Pulmonary artery endothelial cell (primary cell): ENCODE measurements around the gene CEP192. TPM values are rescaled to one million over a fixed set of nuclear protein-coding genes. Genes with fewer than 3 reads are reported as not detected.

ENCODE experiments used
- DNase-seq: peaks from one replicate; pipeline ENCODE4 v3.0.0-alpha.2; 2011; ENCODE audit warnings: low read depth, low spot score
- total RNA-seq: library from RNA; depleted of rRNA; stranded (reverse); fragments of >200 nt; gene quantifications from 2 replicates; pipeline ENCODE4 v1.2.3, GENCODE V29; 2014

The CEP192 gene
- total RNA-seq, 1 donor from 2014 or later: 25.8 TPM

GRCh38 chr18:13100942-13101658 is 109.9 kb downstream of the CEP192 start:
- DNase-seq: no peak

- DNase-seq: no peak
Observed at GRCh38 chr18:13101659-13102197, 110.6 kb downstream of the CEP192 start.

- no peak for DNase-seq
Observed at GRCh38 chr18:13103366-13103765, 112.2 kb downstream of the CEP192 start.

- DNase-seq: no peak
Observed at GRCh38 chr18:13105059-13105458, 113.9 kb downstream of the CEP192 start.

GRCh38 chr18:13107074-13107473 is 115.9 kb downstream of the CEP192 start:
- no peak for DNase-seq

- no peak for DNase-seq
Observed at GRCh38 chr18:13108330-13108729, 117.2 kb downstream of the CEP192 start.

GRCh38 chr18:13110559-13110958 is 119.4 kb downstream of the CEP192 start:
- DNase-seq: no peak

GRCh38 chr18:13112982-13113381 is 121.8 kb downstream of the CEP192 start:
- no peak for DNase-seq

- no peak for DNase-seq
Observed at GRCh38 chr18:13120255-13120654, 129.1 kb downstream of the CEP192 start.

GRCh38 chr18:13120983-13121441 is 129.8 kb downstream of the CEP192 start:
- DNase-seq: no peak

- no peak for DNase-seq
Observed at GRCh38 chr18:13124411-13124810, 133.2 kb downstream of the CEP192 start.

GRCh38 chr18:13125191-13125590 is 134.0 kb downstream of the CEP192 start:
- DNase-seq: no peak

- no peak for DNase-seq
Observed at GRCh38 chr18:13126966-13127598, 135.9 kb downstream of the CEP192 start.

- no peak for DNase-seq
Observed at GRCh38 chr18:13131283-13131682, 140.1 kb downstream of the CEP192 start.

- DNase-seq: no peak
Observed at GRCh38 chr18:13134551-13135401, 143.6 kb downstream of the CEP192 start.

GRCh38 chr18:13136056-13136903 is 145.1 kb downstream of the CEP192 start:
- no peak for DNase-seq

GRCh38 chr18:13136904-13137669 is 145.9 kb downstream of the CEP192 start:
- no peak for DNase-seq

GRCh38 chr18:13137670-13138419 is 146.7 kb downstream of the CEP192 start:
- DNase-seq: no peak

GRCh38 chr18:13138420-13139139 is 147.4 kb downstream of the CEP192 start:
- DNase-seq: no peak
